Thyroid gland (tissue), 4 donors: ENCODE data around the gene PTGS1.

Source experiments
- POLR2A ChIP-seq, 2 donors: fragments of 450-650 bp; IDR thresholded peaks; one replicate each; pipeline ENCODE4 v1.6.1; 2017; ENCODE audit warnings: antibody characterized with exemption in 2 of 2, mild to moderate bottlenecking in 2 of 2, moderate library complexity in 1 of 2
- TF ChIP-seq, protein P1 (sequence below), 6 experiments: fragments of 200-600 bp in 3 of 6; fragments of 450-650 bp in 3 of 6; sonication (generic) in 3 of 6; IDR thresholded peaks; one replicate each; pipeline ENCODE4 v1.5.1; 2016 to 2019; ENCODE audit warnings: antibody characterized with exemption in 6 of 6, mild to moderate bottlenecking in 2 of 6, inconsistent platforms in 1 of 6, moderate library complexity in 1 of 6

- TF ChIP-seq, protein P1, sequence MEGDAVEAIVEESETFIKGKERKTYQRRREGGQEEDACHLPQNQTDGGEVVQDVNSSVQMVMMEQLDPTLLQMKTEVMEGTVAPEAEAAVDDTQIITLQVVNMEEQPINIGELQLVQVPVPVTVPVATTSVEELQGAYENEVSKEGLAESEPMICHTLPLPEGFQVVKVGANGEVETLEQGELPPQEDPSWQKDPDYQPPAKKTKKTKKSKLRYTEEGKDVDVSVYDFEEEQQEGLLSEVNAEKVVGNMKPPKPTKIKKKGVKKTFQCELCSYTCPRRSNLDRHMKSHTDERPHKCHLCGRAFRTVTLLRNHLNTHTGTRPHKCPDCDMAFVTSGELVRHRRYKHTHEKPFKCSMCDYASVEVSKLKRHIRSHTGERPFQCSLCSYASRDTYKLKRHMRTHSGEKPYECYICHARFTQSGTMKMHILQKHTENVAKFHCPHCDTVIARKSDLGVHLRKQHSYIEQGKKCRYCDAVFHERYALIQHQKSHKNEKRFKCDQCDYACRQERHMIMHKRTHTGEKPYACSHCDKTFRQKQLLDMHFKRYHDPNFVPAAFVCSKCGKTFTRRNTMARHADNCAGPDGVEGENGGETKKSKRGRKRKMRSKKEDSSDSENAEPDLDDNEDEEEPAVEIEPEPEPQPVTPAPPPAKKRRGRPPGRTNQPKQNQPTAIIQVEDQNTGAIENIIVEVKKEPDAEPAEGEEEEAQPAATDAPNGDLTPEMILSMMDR (IDR thresholded peaks at IDR 0.05): no peak
- no peak for TF ChIP-seq POLR2A (IDR thresholded peaks at IDR 0.05)
These were observed 39.3 kb upstream of the PTGS1 start for GRCh38 chr9:122331523-122331927.
